K562 (cell line): ENCODE measurements around the gene ARMC12. TPM values are rescaled to one million over a fixed set of nuclear protein-coding genes. Genes with fewer than 3 reads are reported as not detected.

Experiments used
- BHLHE40 ChIP-seq: IDR thresholded peaks from 2 replicates; pipeline ENCODE4 v1.6.1; 2011; ENCODE audit warnings: low read length, improper control_type of control experiment
- CREB1 ChIP-seq, 2 experiments: sonication (generic) in 1 of 2; formaldehyde crosslinking in 1 of 2; IDR thresholded peaks; 2 replicates each; pipeline versions ENCODE4 v1.6.1 to v1.8.0; 2012 to 2022; ENCODE audit warnings: inconsistent platforms in 1 of 2, mild to moderate bottlenecking in 1 of 2, missing genetic modification reagents in 1 of 2, moderate library complexity in 1 of 2
- CTBP1 ChIP-seq: fragments of 450-650 bp; IDR thresholded peaks from 2 replicates; pipeline ENCODE4 v1.6.1; 2016; ENCODE audit warnings: borderline replicate concordance
- DIDO1 ChIP-seq: fragments of 450-650 bp; IDR thresholded peaks from 2 replicates; pipeline ENCODE4 v1.6.1; 2016; ENCODE audit warnings: low read depth, missing biosample characterization, missing genetic modification characterization
- DLX4 ChIP-seq: fragments of 250-450 bp; sonication (Bioruptor Pico); IDR thresholded peaks from 2 replicates; pipeline ENCODE4 v1.6.1; 2021; ENCODE audit warnings: mild to moderate bottlenecking
- FOXP1 ChIP-seq: sonication (generic); formaldehyde crosslinking; IDR thresholded peaks from 2 replicates; pipeline ENCODE4 v1.8.0; 2022; ENCODE audit warnings: mild to moderate bottlenecking, missing genetic modification reagents
- FOXP4 ChIP-seq: sonication (generic); formaldehyde crosslinking; IDR thresholded peaks from 2 replicates; pipeline ENCODE4 v1.8.0; 2022; ENCODE audit warnings: mild to moderate bottlenecking, missing genetic modification reagents, borderline replicate concordance
- FUS ChIP-seq: fragments of 200-400 bp; formaldehyde crosslinking; optimal IDR thresholded peaks from 2 replicates; pipeline ENCODE3; 2017; ENCODE audit warnings: low read depth, low read length
- GABPB1 ChIP-seq: sonication (generic); formaldehyde crosslinking; IDR thresholded peaks from 2 replicates; pipeline ENCODE4 v1.8.0; 2022; ENCODE audit warnings: mild to moderate bottlenecking, missing genetic modification reagents
- GTF3C2 ChIP-seq: IDR thresholded peaks from 3 replicates; pipeline ENCODE4 v1.6.1; 2011; ENCODE audit warnings: borderline replicate concordance, mild to moderate bottlenecking, moderate library complexity; ENCODE audit not compliant: insufficient read length; ENCODE audit errors: extremely low read depth
- KDM1A ChIP-seq, 2 experiments: fragments of 450-650 bp; IDR thresholded peaks; 2 replicates each; pipeline ENCODE4 v1.6.1; 2016; ENCODE audit warnings: mild to moderate bottlenecking in 2 of 2
- KDM4B ChIP-seq, 2 experiments: fragments of 450-650 bp in 1 of 2; sonication (generic) in 1 of 2; IDR thresholded peaks; 2 replicates each; pipeline ENCODE4 v1.6.1; 2016 to 2017; ENCODE audit warnings: borderline replicate concordance in 2 of 2, antibody characterized with exemption in 1 of 2, low read depth in 1 of 2, mild to moderate bottlenecking in 1 of 2
- KLF13 ChIP-seq: fragments of 450-650 bp; IDR thresholded peaks from 2 replicates; pipeline ENCODE4 v1.6.1; 2016; ENCODE audit warnings: missing genetic modification characterization, low read depth, mild to moderate bottlenecking, missing compliant biosample characterization, moderate library complexity, borderline replicate concordance
- KLF16 ChIP-seq: IDR thresholded peaks from 2 replicates; pipeline ENCODE4 v1.6.1; 2016; ENCODE audit warnings: antibody characterized with exemption
- LARP7 ChIP-seq: fragments of 450-650 bp; IDR thresholded peaks from 2 replicates; pipeline ENCODE4 v1.6.1; 2016
- MBD2 ChIP-seq: sonication (generic); IDR thresholded peaks from 2 replicates; pipeline ENCODE4 v1.6.1; 2016; ENCODE audit warnings: low read depth, borderline replicate concordance
- NR1H2 ChIP-seq: sonication (generic); formaldehyde crosslinking; IDR thresholded peaks from 2 replicates; pipeline ENCODE4 v1.4.0; 2020; ENCODE audit warnings: mild to moderate bottlenecking, missing genetic modification reagents
- PHF20 ChIP-seq: fragments of 450-650 bp; IDR thresholded peaks from 2 replicates; pipeline ENCODE4 v1.6.1; 2018; ENCODE audit not compliant: partially characterized antibody
- PRPF4 ChIP-seq: fragments of 200-400 bp; formaldehyde crosslinking; IDR thresholded peaks from one replicate; pipeline ENCODE4 v1.6.1; 2017; ENCODE audit warnings: low read length, low read depth, mild to moderate bottlenecking; ENCODE audit not compliant: insufficient read depth, poor library complexity, severe bottlenecking
- RBM14 ChIP-seq: fragments of 200-400 bp; formaldehyde crosslinking; IDR thresholded peaks from 2 replicates; pipeline ENCODE4 v1.6.1; 2018; ENCODE audit warnings: low read depth, mild to moderate bottlenecking, low read length, moderate library complexity, borderline replicate concordance; ENCODE audit not compliant: insufficient read depth
- SMARCE1 ChIP-seq: fragments of 450-650 bp; IDR thresholded peaks from 2 replicates; pipeline ENCODE4 v1.7.1; 2016; ENCODE audit warnings: mild to moderate bottlenecking
- TCF7 ChIP-seq: sonication (generic); IDR thresholded peaks from 2 replicates; pipeline ENCODE4 v1.6.1; 2016; ENCODE audit warnings: antibody characterized with exemption, borderline replicate concordance
- ZNF76 ChIP-seq: fragments of 250-450 bp; sonication (Bioruptor Pico); IDR thresholded peaks from 2 replicates; pipeline ENCODE4 v1.4.0; 2020; ENCODE audit warnings: mild to moderate bottlenecking, moderate library complexity, borderline replicate concordance
- polyA plus RNA-seq, 8 experiments: library from polyadenylated mRNA; depleted of rRNA in 4 of 8; stranded (reverse) in 5 of 8; unstranded in 3 of 8; fragments of >200 nt; fragmentation: Nextera tagmentation in 2 of 8; fragmentation: Illumina TruSeq in 1 of 8; extraction: Ambion mirVana in 2 of 8; extraction: Trizol in 1 of 8; gene quantifications; 2 replicates each; pipeline versions ENCODE4 v1.2.1 to v1.2.3, GENCODE V29; 2011 to 2014; ENCODE audit warnings: inconsistent platforms in 1 of 8, missing spikeins in 1 of 8
- total RNA-seq, 7 experiments: library from RNA; depleted of rRNA in 6 of 7; stranded (reverse); fragments of >200 nt in 6 of 7; fragmentation: Illumina TruSeq in 2 of 7; extraction: Trizol in 2 of 7; gene quantifications; 2 replicates each; pipeline versions ENCODE4 v1.2.1 to v1.2.3, GENCODE V29; 2011 to 2021; ENCODE audit warnings: low replicate concordance in 1 of 7

The ARMC12 gene
- total and polyA plus RNA-seq, 9 of the 15 experiments (the other 6 are each of a cell fraction or from before 2014, with no cell fraction given): 0.09 to 0.58 (median 0.31) TPM; not detected in 3

- peak; percentile 53; the same call in 1 of the 2 replicates for TF ChIP-seq CREB1 (IDR thresholded peaks at IDR 0.05)
- TF ChIP-seq CREB1 (CRISPR knock-in tag; IDR thresholded peaks at IDR 0.05): peak; percentile 51; the same call in 1 of the 2 replicates
- peak; percentile 65 for TF ChIP-seq SMARCE1
- peak; percentile 87 for TF ChIP-seq GABPB1 (CRISPR knock-in tag)
- peak; percentile 55 for TF ChIP-seq PHF20
- no peak for TF ChIP-seq FOXP4
- no peak for TF ChIP-seq GTF3C2
- peak; percentile 53 for TF ChIP-seq KLF13 (tag)
- peak in 1 of 2 experiments; percentile 84; a peak in 3 of 4 replicates for TF ChIP-seq KDM1A (IDR thresholded peaks at IDR 0.05)
- peak; percentile 93 for TF ChIP-seq CTBP1
- peak in 1 of 2 experiments; percentile 84; a peak in 2 of 4 replicates for TF ChIP-seq KDM4B (IDR thresholded peaks at IDR 0.05; ENCODE audit: borderline replicate concordance in 2 of 2, low read depth in 1 of 2)
- peak; percentile 31; the same call in 1 of the 2 replicates for TF ChIP-seq LARP7
- TF ChIP-seq KLF16: peak; percentile 40; the same call in 1 of the 2 replicates
- no peak for TF ChIP-seq ZNF76 (CRISPR knock-in tag)
- peak; percentile 94 for TF ChIP-seq BHLHE40
- TF ChIP-seq MBD2: peak; percentile 19; the same call in 1 of the 2 replicates
- TF ChIP-seq TCF7: peak; percentile 93
- 0 out of 2 replicates have a peak, but pooled peaks have one; percentile 18 for TF ChIP-seq DIDO1
- no peak for TF ChIP-seq FUS
- TF ChIP-seq DLX4: no peak
- peak; percentile 93 for TF ChIP-seq PRPF4
- TF ChIP-seq RBM14: 0 out of 2 replicates have a peak, but pooled peaks have one; percentile 81
- peak; percentile 68; the same call in 1 of the 2 replicates for TF ChIP-seq FOXP1 (CRISPR knock-in tag)
- TF ChIP-seq NR1H2 (CRISPR knock-in tag): no peak
Observed at GRCh38 chr6:35731736-35732532, 4.9 kb upstream of the ARMC12 start (continued).
